Activated T-cell treated with anti-CD3 and anti-CD28 coated beads, Interleukin-2, amount 50 U/mL, for 48 hours (primary cell): ENCODE data around the gene BTK.

ENCODE experiments used
- DNase-seq, 2 experiments: peaks; one replicate each; pipeline ENCODE4 v3.0.0-alpha.2; 2020

BTK gene

GRCh38 chrX:101393530-101394305 lies 7.7 kb upstream of the BTK start:
- DNase-seq, result no peak

- no peak for DNase-seq
Measured at GRCh38 chrX:101391831-101392230, 5.8 kb upstream of the BTK start.

DNA sequence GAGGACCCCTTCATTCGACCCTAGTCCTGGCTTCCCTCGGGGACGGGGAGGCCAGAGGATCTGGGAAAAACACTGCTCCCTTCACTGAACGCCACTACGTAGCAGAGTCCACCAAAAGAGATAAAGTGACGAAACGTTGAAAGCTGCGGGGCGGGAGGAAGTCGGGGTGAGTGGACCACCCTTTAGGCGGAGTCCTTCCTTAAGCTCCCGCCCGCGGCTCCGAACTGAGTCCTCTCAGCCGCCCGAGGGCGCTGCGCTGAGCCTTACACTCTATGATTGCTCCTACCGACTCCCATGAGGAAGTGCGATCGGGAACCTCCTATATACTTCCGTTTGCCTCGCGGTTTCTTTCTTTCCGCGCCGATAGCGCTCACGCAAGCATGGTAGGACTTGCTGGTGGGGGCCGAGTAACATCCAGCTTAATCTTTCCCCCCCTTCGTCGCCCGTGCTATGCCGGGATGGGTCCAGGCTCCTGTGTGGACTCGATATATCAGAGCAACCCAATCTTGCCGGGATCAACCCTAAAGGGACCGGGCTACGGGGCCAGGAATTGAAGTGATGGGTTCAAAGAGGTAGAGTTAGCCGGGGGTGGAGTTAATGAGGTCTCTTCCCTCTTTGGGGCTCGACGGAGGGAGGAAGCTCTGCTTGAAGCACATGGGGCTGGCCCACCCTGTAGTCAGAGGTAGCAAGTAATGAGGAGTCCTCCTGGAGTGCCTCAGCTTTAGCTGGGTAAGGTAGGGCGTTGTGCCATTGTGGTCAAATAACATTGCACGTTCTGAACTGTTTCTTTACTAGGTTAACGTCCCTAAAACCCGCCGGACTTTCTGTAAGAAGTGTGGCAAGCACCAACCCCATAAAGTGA lies 4.9 kb upstream of the BTK start, which contains the start of gene RPL36A:
RPL36A (plus strand) TSS at position 348 of the 862 bp plus-strand sequence; CDS start at position 381, 33 bp downstream.
- DNase-seq, result peak; percentile 85 to 88

- no peak for DNase-seq
Measured at GRCh38 chrX:101388604-101389003, 2.6 kb upstream of the BTK start.

DNA sequence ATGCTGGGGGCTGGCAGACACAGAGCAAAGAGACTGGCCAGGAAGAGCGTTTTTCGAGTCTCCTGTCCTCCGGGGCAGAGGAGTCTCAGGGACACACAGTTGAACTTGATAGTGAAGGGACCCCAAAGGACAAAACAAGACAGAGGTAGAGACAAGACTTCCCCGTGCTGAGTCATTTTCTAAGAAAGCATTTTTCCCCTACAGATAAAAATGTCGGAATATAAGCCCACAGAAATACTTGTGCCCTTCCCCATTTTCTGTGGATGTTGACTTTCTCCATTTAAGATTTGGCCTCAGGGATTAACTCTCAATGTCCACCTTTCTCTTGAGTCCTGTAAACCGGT lies 523 bp upstream of the BTK start:
- DNase-seq, result no peak

DNA sequence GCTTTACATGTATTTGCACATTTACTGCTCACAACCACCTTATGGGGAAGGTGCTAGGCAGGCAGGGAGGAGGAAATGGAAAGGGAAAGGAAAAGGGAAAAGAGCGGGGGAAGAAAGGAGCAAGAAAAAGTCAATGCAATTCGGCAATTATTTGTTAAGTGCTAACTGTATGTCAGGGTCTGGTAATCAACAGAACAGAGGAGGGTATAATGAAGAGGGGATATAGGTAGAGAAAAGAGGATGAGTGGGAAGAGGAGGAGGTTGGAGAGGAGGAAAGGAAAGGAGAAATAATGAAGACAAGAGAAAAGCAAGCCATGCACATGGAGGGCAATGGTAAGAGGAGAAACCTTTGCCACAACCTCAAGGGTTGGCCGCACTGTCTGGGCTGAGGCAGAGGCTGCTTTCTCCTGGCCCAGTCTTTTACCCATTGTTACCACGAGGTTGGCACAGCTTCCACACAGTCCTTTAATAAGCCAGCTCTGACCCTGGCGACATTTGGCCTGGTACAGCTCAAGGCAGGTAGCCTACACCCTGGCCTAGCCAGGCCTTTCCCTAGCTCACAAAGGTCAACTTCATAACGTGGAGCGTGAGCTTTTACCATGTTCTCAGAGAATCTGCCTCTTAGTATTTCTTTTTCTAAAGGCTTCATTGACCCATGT lies 836 bp downstream of the BTK start:
- DNase-seq, result no peak

DNA sequence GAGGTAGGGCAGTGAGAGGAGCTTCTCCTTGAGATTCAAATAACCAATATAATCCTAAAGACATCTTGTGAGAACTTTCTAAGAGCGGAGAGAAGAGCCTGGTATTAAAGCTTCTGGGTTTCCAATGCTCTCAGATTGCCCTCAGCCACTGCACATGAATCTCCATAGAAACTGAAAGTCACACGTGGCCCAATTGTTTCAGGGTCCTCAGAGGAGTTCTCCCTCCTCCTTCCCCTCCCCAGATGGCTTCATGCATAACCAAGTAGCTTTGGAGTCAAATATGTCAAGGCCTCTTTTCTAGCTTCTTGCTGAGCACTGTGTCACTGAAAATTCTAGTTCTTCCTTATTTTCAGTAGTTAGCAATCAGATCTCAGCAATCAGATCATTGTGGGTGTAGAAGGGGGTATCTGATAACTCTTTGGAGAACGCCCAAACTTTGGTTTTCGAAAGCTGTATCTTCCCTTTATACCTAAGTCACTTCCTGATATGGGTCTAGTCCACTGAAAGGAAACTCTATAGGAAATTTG lies 2.2 kb downstream of the BTK start:
- DNase-seq, result no peak

GRCh38 chrX:101377547-101377946 lies 8.4 kb downstream of the BTK start:
- DNase-seq, result no peak

GRCh38 chrX:101370888-101371504 lies 15.0 kb downstream of the BTK start:
- DNase-seq, result no peak

- DNase-seq, result no peak
Measured at GRCh38 chrX:101369687-101370086, 16.3 kb downstream of the BTK start.

- no peak for DNase-seq
Measured at GRCh38 chrX:101368800-101369199, 17.2 kb downstream of the BTK start.

DNA sequence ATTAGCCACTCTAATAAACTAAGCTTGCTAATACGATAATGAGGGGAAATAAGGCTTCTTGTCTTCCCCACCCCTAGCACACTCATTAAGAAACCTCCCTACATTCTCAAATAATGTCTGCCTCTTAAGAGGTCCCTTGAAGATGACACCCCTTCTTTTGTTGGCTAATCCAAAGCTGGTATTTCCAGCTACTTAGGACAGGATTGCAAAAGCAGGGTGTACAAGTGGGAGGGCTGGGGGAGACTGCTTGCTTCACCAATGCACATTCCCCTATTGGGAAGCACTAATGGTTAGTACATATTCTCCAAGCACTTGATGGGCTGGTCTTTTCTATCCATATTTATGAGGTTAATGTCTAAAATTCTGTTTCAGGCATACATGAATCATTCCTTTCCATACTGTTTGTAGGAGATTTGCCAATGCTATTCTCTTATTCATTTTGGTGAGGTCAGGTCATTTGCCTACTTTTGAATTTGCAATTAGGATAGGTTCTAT lies 20.6 kb downstream of the BTK start:
- no peak for DNase-seq

DNA sequence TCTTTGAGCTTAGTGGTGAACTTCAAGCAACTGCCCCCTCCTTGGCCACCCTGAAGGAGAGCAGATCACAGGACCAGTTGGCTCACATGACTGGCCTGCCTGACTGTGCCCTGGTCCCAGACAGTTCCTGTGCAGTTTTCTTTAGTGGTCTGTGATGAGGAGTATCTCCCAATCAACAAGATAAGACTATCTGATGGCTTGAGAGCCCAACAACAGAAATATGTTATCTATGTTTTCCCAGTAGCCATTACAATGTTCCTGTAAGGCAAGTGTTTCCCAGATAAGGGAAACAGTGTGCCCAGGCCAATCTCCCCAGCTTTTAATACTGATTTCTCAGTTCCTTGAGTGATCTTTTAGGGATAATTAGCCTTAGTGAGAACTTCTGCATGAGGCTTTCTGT lies 23.2 kb downstream of the BTK start:
- DNase-seq, result no peak

DNA sequence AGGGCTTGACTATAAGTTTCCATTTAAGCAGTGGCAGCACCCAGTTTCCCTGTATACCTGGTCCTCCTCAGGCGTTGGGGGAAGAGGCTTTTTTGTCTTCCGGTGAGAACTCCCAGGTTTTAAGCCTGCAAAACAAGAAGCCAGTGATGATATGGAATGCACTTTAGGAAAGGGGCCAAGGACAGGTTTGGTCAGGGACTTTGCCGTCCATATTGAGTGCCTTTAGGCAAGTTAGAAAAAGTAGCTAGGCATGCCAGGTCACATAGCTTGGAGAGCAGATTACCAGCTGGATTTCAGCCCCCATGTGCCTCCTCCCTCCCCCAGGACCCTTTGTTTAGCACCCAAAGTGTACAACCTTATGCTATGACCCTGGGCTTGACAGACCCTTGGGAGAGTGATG lies 23.9 kb downstream of the BTK start:
- DNase-seq, result no peak

- no peak for DNase-seq
Measured at GRCh38 chrX:101360390-101360789, 25.6 kb downstream of the BTK start.

- no peak for DNase-seq
Measured at GRCh38 chrX:101359966-101360365, 26.0 kb downstream of the BTK start.

- DNase-seq, result no peak
Measured at GRCh38 chrX:101357166-101357795, 28.7 kb downstream of the BTK start.

GRCh38 chrX:101349193-101349562 lies 36.8 kb downstream of the BTK start:
- DNase-seq, result no peak

DNA sequence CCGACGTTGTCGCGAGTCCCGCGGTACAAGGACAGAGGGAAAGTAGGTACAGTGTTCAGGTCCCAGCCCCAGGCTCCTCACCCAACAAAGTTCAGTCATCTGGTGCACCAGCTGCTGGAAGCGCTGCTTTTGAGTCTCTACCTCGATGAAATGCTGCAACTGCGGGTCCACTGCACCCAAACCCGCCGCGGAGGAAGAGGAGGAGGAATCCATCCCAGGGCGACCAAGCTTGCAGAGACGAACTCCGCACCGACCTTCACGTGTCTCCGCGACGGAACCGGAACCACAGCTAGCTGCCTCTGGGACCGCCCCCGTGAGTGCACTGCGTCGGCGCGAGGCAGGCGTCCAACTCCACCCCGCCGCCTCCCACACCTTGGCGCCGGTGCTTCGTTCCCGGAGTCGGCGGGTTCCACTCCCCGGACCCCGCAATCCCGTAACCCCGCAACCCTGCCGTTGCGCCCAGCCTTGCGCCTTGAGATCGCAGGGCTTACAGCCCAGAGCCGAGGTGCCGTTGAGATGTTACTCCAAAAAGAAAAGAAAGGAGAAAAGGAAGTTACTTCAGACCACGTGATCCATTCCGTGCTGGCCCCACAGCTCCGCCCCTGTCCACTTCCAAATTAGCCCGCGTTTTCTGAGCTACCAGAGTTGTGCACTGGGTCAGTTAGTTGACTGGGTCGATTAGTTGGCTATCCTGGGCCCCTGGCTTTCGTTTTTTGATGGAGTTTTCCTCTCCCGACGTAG lies 37.4 kb downstream of the BTK start, which contains the start of gene TIMM8A:
TIMM8A (minus strand) TSS at position 291 of the 741 bp plus-strand sequence; CDS start at position 213, 78 bp downstream.
- peak; percentile 80 to 85 for DNase-seq

GRCh38 chrX:101347859-101348451 lies 38.0 kb downstream of the BTK start:
- DNase-seq, result no peak

DNA sequence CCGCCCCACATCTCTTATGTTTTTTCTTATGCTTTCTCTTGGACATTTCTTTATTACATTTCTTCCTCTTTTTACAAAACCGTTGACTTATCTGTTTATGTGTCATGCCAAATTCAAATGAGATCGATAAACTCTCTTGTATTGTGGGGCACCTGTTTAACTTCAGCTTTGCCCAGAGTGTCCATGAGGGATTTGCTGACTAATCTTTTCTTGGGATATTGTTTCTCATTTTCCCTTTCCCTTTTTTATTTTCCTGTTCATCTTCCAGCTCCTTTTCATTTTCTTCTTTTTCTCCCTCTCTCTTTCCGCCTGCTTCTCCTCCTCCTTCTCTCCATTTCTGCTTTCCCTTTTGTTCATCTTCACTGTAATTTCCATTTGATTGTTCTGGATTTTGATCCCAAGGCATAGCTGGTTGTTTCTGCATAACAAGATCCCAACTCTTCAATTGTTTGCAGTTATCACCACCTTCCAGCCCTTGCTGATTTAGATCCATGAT lies 48.2 kb downstream of the BTK start:
- no peak for DNase-seq
